Stimulated activated effector memory CD8-positive, alpha-beta T cell treated with anti-CD3 and anti-CD28 coated beads, Interleukin-12 subunit alpha, Interleukin-12 subunit beta, amount 100 ng/mL, for 72 hours (primary cell): ENCODE data around the gene GFOD1.
"Not testable (repeated sequence)": the region's sequence is repeated elsewhere in the genome, so short reads cannot be mapped to it uniquely, and the experiment has no call there.

Source experiments
- ATAC-seq: fragments of 150-1000 bp; cut with Tn5 transposase; 2 replicates; pipeline ENCODE4 v1.10.0; 2021
- DNase-seq, 2 donors: peaks; one replicate each; pipeline ENCODE4 v3.0.0; 2021 to 2022; ENCODE audit warnings: low spot score in 2 of 2
- H3K27ac Mint-ChIP-seq: one replicate; pipeline ENCODE4 v1.8.0; 2022; ENCODE audit warnings: mild to moderate bottlenecking, mixed read lengths
- H3K36me3 Mint-ChIP-seq: one replicate; pipeline ENCODE4 v1.8.0; 2022; ENCODE audit warnings: mild to moderate bottlenecking, mixed read lengths
- H3K4me1 Mint-ChIP-seq: one replicate; pipeline ENCODE4 v1.8.0; 2022; ENCODE audit warnings: mixed read lengths
- H3K4me3 Mint-ChIP-seq: one replicate; pipeline ENCODE4 v1.8.0; 2022; ENCODE audit warnings: mild to moderate bottlenecking, mixed read lengths
- H3K9me3 Mint-ChIP-seq: one replicate; pipeline ENCODE4 v1.8.0; 2022; ENCODE audit warnings: mixed read lengths

The GFOD1 gene

DNA sequence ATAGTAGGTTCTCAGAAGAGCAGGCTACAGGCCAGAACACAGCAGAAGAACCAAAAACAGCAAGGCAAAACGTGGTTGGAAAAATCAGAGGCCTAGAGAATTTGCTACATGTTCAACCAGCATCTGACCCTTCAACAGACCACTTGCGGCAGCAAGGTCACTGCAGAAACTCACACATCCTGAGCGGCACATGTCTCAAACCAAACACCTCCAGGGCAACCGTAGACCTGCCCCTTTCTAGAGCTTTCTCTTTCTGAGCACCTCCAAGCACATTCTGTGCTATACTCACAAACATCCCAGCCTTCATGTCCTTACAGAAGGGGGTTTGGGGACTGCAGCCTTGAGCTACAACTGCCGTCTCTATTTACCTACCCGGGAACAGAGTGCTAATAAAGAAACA lies 52.6 kb downstream of the GFOD1 start:
- ATAC-seq = no peak
- H3K27ac Mint-ChIP-seq = peak overlapping the region; percentile 60
- peaks cover 6% of the 10 kb centered on the region for H3K9me3 Mint-ChIP-seq
- H3K4me1 Mint-ChIP-seq = peaks cover 64% of the 10 kb centered on the region
- DNase-seq = no peak
- H3K4me3 Mint-ChIP-seq = no peak overlapping the region
- no peaks in the 10 kb centered on the region for H3K36me3 Mint-ChIP-seq

DNA sequence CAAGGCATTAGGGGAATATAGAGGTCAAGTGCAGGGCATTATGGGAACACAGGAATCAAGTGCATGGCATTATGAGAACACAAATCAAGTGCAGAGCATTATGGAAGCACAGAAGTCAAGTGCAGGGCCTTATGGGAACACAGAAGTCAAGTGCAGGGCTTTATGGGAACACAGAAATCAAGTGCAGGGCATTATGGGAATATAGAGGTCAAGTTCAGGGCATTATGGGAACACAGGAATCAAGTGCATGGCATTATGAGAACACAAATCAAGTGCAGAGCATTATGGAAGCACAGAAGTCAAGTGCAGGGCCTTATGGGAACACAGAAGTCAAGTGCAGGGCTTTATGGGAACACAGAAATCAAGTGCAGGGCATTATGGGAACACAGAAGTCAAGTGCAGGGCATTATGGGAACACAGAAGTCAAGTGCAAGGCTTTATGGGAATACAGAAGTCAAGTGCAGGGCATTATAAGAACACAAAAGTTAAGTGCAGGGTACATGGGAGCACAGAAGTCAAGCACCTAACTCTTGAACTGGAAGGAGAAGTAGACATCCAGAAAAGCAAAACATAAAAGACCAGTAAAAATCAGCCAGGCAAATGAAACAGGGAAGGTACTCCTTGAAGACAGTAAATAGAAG lies 53.1 kb downstream of the GFOD1 start:
- H3K27ac Mint-ChIP-seq = peak overlapping the region; percentile 60
- H3K36me3 Mint-ChIP-seq, ATAC-seq, H3K4me3 Mint-ChIP-seq, DNase-seq, H3K9me3 Mint-ChIP-seq: not testable (repeated sequence)
- H3K4me1 Mint-ChIP-seq = peaks cover 69% of the 10 kb centered on the region

DNA sequence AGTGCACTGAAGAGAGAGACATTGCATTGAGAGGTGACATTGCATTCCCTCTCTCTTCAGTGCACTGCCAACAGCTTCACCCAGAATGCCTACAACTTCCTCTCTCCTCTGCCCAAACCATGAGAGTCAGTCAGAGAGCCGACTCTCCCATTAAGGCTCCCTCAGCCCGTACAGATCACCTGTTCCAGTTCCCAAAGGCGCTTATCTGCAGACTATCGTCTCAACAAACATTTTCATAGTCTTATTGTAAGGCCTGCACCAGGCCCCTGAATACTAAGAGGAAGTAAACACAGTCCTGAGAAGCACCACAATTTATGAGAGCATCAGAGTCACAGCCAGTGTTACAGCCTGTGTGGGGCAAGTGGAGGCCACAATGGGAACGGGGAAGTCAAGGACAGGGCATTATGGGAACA lies 53.7 kb downstream of the GFOD1 start:
- Mint-ChIP-seq H3K4me3 (no peak overlapping the region), H3K4me1 (peaks cover 74% of the 10 kb centered on the region), H3K36me3 (no peaks in the 10 kb centered on the region), H3K9me3 (peaks cover 6% of the 10 kb centered on the region), H3K27ac (peak overlapping the region; percentile 60)
- no peak for ATAC-seq
- DNase-seq = no peak

DNA sequence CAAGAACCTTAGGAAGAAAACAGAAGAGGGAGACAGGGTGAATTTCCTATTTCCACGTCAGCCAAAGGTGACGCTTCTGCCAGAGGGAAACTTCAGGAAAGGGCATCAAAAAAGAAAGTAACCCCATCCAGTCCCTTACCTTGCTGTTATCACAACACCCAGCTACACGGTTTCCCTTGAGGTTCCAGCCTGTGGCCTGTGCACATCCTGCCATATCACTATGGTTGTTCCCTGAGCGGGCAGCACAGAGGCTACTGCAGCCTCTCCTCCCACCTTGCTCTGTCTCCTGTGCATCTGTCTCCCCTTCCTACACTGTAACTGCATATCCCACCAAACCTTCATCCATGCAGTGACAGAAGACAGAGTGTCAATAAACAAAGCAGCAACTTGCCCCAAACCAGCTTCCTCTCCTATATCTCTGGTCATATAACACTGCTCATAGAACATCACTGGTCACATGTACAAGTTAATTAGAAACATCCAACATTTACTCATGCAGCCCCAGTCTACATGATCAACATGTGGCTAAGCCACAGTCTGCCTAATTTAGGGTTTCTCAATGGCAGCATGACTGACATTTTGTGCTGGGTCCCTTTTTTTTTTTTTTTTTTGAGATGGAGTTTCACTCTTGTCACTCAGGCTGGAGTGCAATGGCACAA lies 54.7 kb downstream of the GFOD1 start:
- DNase-seq (no peak), ATAC-seq (peak; percentile 66)
- Mint-ChIP-seq H3K9me3 (peaks cover 6% of the 10 kb centered on the region), H3K4me1 (peaks cover 85% of the 10 kb centered on the region), H3K4me3 (peak overlapping the region; percentile 59), H3K36me3 (peaks cover 10% of the 10 kb centered on the region), H3K27ac (peak overlapping the region; percentile 82)

DNA sequence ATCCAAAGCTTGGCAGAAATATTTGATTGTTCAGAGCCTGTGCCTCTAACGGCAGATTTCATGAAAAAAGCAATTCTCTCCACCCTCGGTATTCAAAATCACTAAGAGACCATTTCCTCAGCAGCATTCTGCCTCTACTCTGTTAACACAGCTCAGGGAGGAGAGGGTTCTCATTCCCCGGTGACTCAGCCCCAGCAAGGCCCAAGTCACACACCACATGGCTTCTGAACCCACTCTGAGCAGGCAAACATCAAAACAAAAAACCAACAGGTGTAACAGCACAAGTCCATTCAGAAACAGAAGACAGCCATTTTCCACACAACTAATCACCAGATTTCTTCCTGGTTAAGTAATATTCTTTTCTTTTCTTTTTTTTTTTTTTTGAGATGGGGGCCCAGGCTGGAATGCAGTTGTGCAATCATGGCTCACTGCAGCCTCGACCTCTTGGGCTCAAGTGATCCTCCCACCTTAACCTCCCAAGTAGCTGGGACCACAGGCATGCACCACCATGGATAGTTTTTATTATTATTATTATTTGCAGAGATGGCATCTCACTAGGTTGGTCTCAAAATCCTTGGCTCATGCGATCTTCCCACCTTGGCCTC lies 55.4 kb downstream of the GFOD1 start:
- peaks cover 13% of the 10 kb centered on the region for H3K36me3 Mint-ChIP-seq
- H3K9me3 Mint-ChIP-seq = peaks cover 6% of the 10 kb centered on the region
- H3K4me3 Mint-ChIP-seq = peak overlapping the region; percentile 59
- ATAC-seq = peak; percentile 68
- peak overlapping the region; percentile 82 for H3K27ac Mint-ChIP-seq
- peak in 1 of 2 donors; percentile 59 for DNase-seq
- peaks cover 88% of the 10 kb centered on the region for H3K4me1 Mint-ChIP-seq

DNA sequence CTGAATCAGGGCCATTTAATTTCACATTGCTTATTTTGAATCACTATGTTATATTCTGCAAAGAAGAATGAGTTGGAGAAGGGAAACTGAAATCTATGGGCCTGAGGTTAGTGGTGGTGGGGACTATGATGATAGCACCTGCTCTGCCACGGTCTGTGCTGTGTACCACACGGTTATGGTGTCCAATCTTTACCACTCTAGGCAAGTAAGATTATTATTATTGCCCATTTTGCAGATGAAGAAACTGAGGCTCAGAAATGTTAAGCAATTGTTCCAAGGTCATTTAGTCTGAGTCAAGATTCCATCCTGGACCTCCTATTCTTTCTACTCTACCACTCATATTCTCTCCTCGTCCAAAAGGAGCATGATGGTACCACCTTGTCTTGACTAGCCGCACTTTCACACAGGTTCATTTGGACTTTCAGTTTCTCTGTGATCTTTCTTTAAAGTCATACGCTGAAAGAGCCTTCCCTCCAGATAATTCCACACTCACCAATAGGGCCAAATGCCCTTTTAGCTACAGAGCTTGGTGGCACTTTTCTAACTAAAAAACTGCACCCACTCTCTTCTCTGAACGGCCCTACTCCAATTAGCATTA lies 56.2 kb downstream of the GFOD1 start:
- Mint-ChIP-seq H3K27ac (peak overlapping the region; percentile 82), H3K4me3 (peak overlapping the region; percentile 59), H3K9me3 (peaks cover 6% of the 10 kb centered on the region), H3K36me3 (peaks cover 13% of the 10 kb centered on the region), H3K4me1 (peaks cover 94% of the 10 kb centered on the region)
- no peak for ATAC-seq
- no peak for DNase-seq

DNA sequence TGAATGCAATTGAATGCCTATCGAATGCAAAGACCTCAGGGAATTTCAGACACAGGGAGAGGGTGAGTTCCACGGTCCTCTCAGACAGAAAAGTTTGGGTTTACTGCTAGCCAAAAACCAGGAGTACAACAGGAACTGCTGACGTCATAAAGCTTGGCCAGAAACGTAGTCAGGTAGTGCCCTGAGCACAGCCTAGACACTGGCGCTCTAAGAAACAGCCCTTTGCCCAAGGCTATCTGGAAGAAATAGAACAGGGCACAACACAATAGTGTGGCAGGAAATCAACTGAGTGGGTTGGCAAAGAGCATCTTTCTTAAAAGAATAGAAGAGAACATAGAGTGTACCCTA lies 58.0 kb downstream of the GFOD1 start:
- DNase-seq (no peak), ATAC-seq (no peak)
- H3K36me3 Mint-ChIP-seq = peaks cover 13% of the 10 kb centered on the region
- H3K27ac Mint-ChIP-seq = peak overlapping the region; percentile 90
- H3K4me3 Mint-ChIP-seq = peak overlapping the region; percentile 69
- peaks cover 90% of the 10 kb centered on the region for H3K4me1 Mint-ChIP-seq
- peaks cover 3% of the 10 kb centered on the region for H3K9me3 Mint-ChIP-seq

DNA sequence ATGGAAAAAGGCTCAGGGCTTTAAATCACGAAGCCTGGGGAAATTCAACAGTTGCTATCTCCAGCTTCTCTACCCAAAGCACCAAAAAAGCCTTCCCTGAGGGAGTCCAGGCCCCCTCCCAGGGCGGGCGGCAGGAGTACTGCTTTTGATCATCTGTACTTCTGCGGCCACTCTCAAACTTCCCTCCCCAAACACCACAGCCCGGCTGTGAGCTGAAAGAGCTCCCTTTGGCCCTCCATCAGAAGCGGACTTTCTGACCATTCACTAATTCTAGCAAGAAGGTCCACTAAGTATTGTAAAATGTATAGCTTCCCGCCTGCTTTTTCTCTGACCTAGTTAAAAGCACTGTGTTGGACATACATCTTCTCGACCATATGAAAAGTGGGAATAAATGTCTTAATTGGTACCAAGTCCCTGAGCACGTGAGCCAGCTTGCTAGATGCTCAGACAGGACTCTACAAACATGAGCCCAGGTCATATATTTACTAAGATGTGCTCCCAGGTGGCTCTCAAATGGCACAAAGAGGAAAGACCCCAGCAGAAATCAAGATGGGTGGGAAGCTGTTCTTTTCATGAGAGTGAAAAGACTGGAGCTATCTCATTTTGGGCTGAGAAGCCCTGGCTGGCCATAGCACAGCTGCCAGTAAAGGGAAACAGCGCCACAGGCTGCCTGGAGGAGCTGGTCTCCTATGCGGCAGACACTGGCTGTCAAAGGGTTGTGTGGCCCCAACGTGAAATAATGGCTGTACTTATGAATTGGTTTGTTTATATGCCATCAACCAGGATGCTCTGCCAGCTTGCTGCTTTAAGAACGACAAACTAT lies 58.6 kb downstream of the GFOD1 start:
- Mint-ChIP-seq H3K27ac (peak overlapping the region; percentile 90), H3K4me1 (peaks cover 87% of the 10 kb centered on the region), H3K4me3 (peak overlapping the region; percentile 69), H3K9me3 (peaks cover 1% of the 10 kb centered on the region), H3K36me3 (peaks cover 13% of the 10 kb centered on the region)
- peak; percentile 3 for ATAC-seq
- no peak for DNase-seq

DNA sequence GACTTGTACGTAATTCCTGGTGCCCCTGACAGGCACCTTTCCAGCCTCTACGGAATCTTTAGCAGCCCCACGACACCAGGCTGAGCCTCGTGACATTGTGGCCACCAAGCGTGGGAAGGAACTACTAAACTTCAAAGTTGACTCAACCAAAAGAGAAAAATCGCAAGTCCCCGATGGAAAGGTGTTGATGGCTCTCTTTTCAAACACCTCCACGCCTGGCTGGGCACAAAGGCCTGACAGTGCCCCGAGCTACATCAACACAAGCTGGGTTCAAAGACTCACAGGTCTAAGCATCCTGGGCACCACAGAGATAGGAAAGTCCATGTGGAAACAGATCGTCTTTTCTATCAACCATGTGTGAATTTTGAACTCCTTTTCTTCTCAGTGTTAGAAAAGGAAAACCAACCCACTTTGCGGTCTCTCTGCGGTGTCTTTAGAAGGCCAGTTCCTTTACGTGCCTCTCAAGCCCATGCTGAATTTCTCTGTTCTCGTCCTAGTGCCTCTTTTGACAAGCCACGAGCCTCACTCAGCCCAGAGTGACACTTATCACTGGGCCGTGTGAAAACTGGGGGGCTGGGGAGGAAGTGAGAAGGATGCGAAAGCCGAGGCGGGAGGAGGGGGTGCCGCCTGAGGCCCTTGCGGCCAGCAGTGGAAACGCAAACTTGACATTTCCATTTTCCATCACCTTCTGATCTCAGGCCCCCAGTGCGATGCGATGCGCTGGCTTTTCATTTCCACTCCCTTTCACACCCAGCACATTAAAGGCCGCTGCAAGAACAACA lies 59.4 kb downstream of the GFOD1 start:
- Mint-ChIP-seq H3K4me1 (peaks cover 86% of the 10 kb centered on the region), H3K4me3 (peak overlapping the region; percentile 69), H3K9me3 (no peaks in the 10 kb centered on the region), H3K36me3 (peaks cover 13% of the 10 kb centered on the region), H3K27ac (peak overlapping the region; percentile 90)
- ATAC-seq = peak; percentile 78
- peak; percentile 56 to 87 for DNase-seq

DNA sequence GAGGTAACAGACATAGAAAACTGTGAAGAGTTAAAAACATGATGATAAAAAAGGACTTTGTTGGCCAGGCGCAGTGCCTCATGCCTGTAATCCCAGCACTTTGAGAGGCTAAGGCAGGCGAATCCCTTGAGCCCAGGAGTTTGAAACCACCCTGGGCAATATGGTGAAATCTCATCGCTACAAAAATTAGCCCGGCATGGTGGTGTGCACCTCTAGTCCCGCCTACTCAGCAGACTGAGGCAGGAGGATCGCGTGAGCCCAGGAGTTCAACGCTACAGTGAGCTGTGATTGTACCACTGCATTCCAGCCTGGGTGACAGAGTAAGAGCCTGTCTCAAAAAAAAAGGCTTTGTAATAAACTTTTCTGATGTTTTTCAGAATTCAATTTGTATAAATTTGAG lies 60.1 kb downstream of the GFOD1 start:
- peak; percentile 16 for ATAC-seq
- Mint-ChIP-seq H3K27ac (peak overlapping the region; percentile 90), H3K4me3 (peak overlapping the region; percentile 69), H3K9me3 (no peaks in the 10 kb centered on the region), H3K4me1 (peaks cover 80% of the 10 kb centered on the region), H3K36me3 (peaks cover 13% of the 10 kb centered on the region)
- no peak for DNase-seq

DNA sequence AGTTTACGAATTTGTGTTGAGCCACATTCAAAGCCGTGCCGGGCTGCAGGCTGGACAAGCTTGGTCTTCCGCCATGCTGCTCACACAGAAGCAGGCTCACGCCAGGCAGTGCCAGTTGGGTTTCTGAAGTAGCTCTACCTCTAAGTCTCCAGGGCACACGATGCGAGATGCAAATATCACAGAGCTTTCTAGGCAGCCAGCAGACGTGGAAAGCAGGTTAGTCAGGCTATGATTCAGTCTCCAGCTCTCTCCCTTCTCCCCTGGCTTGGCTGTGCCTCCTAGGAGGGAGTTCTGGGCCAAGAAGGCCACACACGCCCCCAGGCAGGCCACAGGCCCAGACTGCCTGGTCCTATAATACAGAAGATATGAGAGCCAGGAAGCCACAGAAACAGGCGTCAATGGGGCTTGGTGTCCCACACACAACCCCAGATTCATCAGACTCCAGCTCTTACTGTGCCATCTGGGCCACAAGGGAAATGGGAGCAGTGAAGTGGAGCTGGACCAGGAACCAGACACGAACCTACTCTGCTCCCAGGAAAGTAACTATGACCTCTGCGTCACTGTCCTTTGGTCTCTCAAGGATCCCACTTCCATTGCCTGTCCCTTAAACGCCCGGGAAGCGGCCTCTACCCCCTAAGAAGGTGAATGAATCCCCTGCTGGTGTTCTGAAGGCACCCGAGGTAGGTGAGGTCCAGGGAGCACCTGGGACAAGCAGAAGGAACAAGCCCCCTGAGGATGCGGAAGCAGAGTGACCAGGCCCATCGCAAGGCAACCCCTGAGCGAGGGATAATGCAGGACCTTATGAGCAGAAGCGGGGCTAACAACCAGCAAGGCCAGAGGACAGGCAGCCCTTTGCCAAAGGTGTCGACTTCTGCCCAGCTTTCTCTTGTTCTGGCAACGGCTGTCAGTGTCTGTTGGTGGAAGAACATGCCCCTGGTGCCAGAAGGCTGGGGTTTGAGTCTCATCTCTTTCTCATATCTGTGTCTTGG lies 61.2 kb downstream of the GFOD1 start:
- Mint-ChIP-seq H3K4me3 (no peak overlapping the region), H3K4me1 (peaks cover 69% of the 10 kb centered on the region), H3K27ac (peak overlapping the region; percentile 76), H3K9me3 (no peaks in the 10 kb centered on the region), H3K36me3 (peaks cover 13% of the 10 kb centered on the region)
- DNase-seq (no peak), ATAC-seq (peak; percentile 69)

DNA sequence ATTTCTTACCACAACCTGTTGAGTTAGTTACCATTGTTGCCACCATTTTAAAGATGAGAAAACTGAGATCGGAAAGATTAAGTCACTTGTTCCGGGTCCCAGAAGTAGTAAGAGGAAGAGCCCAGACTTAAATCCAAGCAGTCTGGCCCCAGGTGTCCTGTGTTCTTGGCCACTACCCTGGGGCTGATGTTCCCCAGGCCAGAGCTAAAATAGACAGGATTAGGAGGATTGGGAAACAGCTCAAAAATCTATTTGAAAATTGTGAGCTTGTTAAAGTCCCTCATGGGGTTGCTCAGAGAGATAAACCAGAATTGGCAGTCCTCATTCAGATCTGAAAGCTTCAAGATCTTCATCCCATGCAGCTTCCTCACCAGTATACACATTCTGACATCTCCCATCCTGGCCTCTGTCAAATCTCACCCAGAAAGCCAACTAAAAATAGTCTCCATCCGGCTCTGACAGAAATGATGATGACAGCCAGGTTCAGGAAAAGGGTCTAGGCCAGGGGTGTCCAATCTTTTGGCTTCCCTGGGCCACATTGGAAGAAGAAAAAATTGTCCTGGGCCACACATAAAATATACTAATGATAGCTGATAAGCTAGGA lies 62.0 kb downstream of the GFOD1 start:
- Mint-ChIP-seq H3K4me1 (peaks cover 60% of the 10 kb centered on the region), H3K27ac (peak overlapping the region; percentile 76)

DNA sequence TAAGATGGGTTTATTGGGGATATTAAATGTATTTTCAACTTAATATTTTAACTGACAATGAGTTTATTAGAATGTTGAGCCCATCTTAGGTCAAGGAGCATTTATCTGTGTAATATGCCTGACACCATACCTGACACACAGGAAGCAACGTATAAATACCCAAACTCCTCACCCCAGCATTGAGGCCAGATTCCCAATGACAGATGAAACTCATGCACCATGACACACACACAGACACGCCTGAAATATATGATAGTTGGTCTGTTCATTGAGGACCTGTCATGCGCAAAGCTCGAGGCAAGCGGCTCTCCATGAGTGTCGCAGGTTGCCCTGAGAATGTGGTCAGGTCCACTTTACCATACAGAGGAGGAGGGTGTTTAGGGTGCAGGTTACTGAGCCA lies 64.1 kb downstream of the GFOD1 start:
- Mint-ChIP-seq H3K27ac (no peak overlapping the region), H3K4me3 (no peak overlapping the region), H3K36me3 (peaks cover 9% of the 10 kb centered on the region), H3K4me1 (peaks cover 49% of the 10 kb centered on the region), H3K9me3 (no peaks in the 10 kb centered on the region)
- DNase-seq (no peak), ATAC-seq (no peak)

More for the DNA sequence above, 62.0 kb downstream of the GFOD1 start:
- Mint-ChIP-seq H3K9me3 (no peaks in the 10 kb centered on the region), H3K4me3 (no peak overlapping the region), H3K36me3 (peaks cover 13% of the 10 kb centered on the region)
- DNase-seq = no peak
- ATAC-seq = no peak
